Inflammatory macrophage (primary cell): ENCODE results near the gene DDX39A.

Experiments used
- DNase-seq, 2 donors: peaks; one replicate each; pipeline ENCODE4 v3.0.0-alpha.2; 2020 to 2022

The DDX39A gene

DNA sequence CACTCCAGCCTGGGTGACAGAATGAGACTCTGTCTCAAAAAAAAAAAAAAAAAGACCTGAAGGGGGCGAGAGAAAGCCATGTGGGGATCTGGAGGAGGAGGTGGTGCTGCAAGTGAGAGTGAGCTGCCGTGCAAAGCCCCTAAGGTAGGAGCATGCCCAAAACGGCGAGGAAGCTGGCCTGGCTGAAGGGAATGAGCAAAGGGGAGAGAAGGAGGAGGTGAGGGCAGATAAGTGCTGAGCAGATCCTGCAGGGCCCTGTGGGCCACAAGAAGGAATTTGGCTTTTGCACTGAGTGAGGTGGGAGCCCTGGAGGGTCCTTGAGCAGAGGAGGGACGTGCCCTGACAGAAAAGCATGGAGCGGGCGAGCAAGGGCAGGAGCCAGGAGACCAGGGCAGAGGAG, 57.3 kb downstream of the DDX39A start:
- peak; percentile 45 to 49 for DNase-seq
